GM06990 (cell line): Measurements from ENCODE around the gene UBE2H.

Experiments
- DNase-seq: peaks from one replicate; pipeline ENCODE4 v3.0.0-alpha.2; 2011; ENCODE audit not compliant: insufficient read length; ENCODE audit errors: extremely low read depth
- H3K27me3 ChIP-seq: replicated peaks from 2 replicates; pipeline ENCODE4 v1.6.0; 2011; ENCODE audit warnings: low read length; ENCODE audit not compliant: control insufficient read depth, insufficient read depth
- H3K36me3 ChIP-seq: 2 replicates; pipeline ENCODE4 v1.5.1; 2011; ENCODE audit warnings: low read length; ENCODE audit not compliant: control insufficient read depth, insufficient read depth
- H3K4me3 ChIP-seq: replicated peaks from 2 replicates; pipeline ENCODE4 v1.5.1; 2011; ENCODE audit warnings: low read depth, mild to moderate bottlenecking, control low read depth, low read length
- TF ChIP-seq, protein P1 (sequence below): IDR thresholded peaks from 2 replicates; pipeline ENCODE4 v1.5.1; 2011; ENCODE audit warnings: low read length, control low read depth, mild to moderate bottlenecking, inconsistent platforms; ENCODE audit not compliant: insufficient read depth, poor library complexity, severe bottlenecking

Gene UBE2H

DNA sequence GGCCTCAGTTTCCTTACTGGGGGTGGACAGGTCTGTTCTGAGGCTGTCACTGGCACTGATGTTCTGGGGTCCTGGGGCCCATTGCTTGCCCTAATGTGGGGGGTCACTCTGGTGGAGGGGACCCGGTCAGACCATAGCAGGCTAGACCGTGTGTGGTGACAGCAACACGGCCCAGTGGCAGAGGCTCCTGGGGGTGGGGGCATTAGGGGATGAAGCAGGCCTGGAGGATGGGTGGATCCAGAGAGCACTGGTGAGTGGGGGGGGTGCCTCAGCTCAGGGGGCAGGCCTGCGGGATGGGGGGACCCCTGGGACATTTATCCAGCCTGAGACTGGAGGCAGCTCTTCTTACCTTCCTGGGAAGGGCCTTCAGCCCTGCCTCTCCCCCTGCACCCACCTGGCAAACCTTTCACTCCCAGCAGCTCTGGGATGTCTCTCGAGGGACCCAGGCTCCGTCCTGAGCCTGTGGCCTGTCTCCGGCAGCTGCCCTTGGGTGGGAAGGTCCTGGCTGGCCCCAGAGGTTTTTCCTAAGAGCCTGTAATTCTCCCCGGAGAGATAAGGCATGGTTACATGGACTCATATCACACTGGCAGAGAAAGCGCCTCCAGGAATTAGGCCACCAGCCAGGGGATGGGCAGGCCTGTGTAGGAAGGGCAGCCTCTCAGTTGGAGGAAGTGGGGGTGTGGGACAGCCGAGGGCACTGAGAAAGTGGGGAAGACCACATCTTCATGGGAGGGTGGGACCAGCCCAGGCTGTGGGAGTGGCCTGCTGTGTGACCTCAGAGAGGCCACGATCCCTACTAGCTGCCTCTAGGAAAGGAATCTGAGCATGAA, 147.7 kb downstream of the UBE2H start:
- Histone ChIP-seq H3K27me3 (no peaks in the 10 kb centered on the region), H3K36me3 (no peaks in the 10 kb centered on the region), H3K4me3 (no peak overlapping the region)
- TF ChIP-seq, protein P1, sequence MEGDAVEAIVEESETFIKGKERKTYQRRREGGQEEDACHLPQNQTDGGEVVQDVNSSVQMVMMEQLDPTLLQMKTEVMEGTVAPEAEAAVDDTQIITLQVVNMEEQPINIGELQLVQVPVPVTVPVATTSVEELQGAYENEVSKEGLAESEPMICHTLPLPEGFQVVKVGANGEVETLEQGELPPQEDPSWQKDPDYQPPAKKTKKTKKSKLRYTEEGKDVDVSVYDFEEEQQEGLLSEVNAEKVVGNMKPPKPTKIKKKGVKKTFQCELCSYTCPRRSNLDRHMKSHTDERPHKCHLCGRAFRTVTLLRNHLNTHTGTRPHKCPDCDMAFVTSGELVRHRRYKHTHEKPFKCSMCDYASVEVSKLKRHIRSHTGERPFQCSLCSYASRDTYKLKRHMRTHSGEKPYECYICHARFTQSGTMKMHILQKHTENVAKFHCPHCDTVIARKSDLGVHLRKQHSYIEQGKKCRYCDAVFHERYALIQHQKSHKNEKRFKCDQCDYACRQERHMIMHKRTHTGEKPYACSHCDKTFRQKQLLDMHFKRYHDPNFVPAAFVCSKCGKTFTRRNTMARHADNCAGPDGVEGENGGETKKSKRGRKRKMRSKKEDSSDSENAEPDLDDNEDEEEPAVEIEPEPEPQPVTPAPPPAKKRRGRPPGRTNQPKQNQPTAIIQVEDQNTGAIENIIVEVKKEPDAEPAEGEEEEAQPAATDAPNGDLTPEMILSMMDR = no peak
- DNase-seq = no peak

DNA sequence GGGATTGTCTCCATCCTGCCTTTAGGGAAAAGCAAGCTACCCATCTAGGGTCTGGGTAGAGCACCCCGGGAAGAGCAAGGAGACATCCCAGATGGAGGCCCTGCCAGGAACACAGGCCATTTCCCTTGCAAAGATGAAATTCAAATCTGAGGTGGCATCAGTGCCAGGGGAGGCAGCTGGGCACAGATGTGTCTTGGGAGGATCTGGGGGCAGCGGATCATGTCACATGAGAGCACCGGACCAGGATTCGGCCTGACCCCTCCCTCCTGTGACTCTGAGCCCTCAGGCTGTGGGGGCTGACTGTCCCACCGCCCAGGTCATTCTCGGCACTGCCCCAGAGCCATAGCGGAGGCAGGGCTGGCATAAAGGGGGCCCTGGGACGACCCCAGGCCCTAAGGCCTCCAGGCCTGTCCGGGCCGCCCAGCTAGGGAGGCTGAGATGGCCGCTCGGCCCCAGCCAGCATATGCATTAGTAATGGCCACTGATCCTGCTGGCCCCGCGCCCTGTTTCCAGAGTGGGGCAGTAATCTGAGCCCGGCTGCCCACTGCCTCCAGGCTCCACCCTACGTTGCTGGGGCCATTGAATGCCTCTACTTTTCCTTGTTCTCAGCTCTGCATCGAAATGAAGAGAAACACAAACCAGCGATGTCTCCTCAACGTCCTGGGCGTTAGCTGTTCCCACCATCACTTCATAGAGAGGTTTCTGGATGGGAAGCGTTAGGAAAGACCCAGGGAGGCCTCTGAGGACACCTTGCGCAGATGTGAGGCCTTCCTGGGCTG, 148.5 kb downstream of the UBE2H start:
- Histone ChIP-seq H3K36me3 (no peaks in the 10 kb centered on the region), H3K4me3 (no peak overlapping the region), H3K27me3 (no peaks in the 10 kb centered on the region; the same call in 1 of the 2 replicates)
- DNase-seq = no peak
- TF ChIP-seq, protein P1 = no peak

DNA sequence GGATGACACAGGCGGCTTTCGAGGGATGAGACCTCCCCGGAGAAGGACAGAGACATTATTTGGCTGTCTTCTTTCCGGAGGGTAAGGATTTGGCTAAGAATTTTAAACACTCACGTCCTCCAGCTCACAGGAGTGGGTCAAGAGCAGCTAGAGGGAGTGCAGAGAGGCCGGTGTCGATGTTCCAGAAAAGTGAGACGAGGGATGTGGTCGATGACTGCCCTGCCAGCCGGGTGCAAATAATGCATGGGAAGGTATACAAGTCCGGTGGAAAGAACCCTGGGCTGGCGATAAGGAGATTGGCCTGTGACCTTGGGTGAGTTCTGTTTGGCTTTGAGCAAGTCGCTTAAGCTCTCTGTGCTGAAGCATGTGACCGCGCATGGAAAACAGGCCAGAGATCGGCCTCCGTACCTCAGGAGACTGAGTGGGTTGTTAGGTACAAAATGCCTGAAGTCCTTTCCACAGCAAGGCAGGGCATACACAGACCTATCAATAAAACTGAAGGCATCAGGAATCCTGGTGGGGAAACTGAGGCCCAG, 149.1 kb downstream of the UBE2H start:
- Histone ChIP-seq H3K36me3 (no peaks in the 10 kb centered on the region), H3K27me3 (no peaks in the 10 kb centered on the region; the same call in 1 of the 2 replicates), H3K4me3 (no peak overlapping the region)
- TF ChIP-seq, protein P1 = no peak
- no peak for DNase-seq

DNA sequence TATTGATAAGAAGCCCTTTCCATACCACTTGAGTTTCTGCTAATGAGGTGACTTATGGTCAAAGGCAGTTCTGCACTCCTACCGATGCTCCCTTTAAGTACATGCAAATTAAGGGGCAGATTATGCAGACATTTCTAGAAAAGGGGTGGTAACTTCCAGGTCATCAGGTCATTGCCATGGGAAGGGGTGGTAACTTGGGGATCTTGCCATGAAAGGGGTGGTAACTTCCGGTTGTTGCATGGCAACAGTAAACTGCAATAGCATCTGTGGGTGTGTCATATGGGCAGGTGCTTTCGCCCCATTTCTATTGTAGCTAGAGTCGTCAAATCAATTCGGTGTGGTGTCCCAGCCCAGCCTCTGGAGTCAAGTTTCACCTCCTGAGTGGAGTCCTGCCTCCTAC, 150.9 kb downstream of the UBE2H start:
- no peak for DNase-seq
- Histone ChIP-seq H3K27me3 (no peaks in the 10 kb centered on the region; the same call in 1 of the 2 replicates), H3K4me3 (no peak overlapping the region), H3K36me3 (no peaks in the 10 kb centered on the region)
- TF ChIP-seq, protein P1 = no peak

DNA sequence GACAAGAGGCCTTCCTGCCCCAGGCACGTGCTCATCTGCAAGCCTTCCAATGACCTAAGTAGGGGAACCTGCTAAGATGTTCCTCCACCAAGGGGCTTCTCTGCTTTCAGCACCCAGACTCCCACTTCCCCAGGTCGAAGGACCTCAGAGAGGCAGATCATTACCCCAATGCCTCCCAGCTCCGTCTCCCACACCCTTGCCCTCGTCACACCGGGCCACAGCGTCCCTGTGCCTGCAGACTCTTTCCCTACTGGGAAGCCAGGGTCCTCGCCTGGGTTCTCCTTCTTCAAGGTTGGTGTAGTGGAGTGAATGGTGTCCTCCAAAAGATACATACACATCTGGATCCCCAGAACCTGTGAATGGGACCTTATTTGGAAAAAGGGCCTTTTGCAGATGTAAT, 151.9 kb downstream of the UBE2H start:
- H3K36me3 ChIP-seq = no peaks in the 10 kb centered on the region
- no peaks in the 10 kb centered on the region; the same call in 1 of the 2 replicates for H3K27me3 ChIP-seq
- DNase-seq = no peak
- no peak overlapping the region for H3K4me3 ChIP-seq
- TF ChIP-seq, protein P1 = no peak
